Kidney capillary endothelial cell (primary cell): ENCODE measurements around the gene DGKH.
"Not testable (repeated sequence)": the region's sequence is repeated elsewhere in the genome, so short reads cannot be mapped to it uniquely, and the experiment has no call there.

Experiments
- DNase-seq: peaks from one replicate; pipeline ENCODE4 v3.0.0-alpha.2; 2018; ENCODE audit warnings: low spot score

The DGKH gene

DNA sequence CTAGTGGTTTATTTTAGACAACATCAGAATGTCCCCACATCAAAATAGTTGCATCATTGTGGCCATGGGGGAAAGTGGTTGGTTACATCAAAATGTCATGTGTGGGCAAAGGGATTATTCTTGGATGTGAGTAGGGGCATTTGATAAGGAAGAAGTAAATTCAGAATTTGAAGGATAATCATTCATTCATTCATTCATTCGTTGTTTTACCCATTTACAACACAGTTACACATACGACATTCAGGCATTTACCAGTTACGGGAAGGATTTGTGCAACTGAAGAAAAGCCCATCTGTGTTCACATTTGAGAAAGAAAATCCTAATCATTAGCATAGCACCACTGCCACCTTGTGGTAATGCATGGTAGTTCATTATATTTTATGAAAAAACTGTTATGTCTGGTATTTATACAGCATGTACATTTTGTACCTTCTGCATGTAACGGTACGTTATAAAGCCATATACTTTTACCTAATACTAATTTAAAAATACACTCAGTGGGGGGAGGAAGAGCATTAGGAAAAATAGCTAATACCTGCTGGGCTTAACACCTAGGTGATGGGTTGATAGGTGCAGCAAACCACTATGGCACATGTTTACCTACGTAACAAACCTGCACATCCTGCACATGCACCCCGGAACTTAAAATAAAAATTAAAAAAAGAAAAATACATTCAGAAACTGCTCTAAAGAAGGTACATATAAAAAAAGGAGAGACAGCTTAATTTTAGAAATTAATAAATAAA lies 62.1 kb downstream of the DGKH start:
- DNase-seq, result peak; percentile 83

DNA sequence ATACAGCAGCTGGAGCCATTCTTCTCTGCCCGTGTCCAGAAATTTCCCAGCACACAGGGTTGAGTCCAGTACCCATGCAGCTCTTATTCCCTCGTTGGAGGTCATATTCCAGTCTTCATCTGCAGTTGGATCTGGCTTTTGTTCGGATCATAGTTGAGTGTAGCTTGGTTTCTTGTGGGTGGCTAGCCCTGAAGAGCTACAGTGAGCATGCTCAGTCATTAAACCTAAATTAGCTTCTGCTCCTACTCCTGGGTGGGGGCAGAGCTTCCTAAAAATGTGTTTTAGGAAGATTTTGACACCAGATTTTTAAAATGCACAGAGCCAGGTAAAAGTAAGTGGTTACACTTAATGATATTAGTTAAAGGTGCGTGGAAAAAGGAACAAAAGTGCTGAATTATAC lies 64.4 kb downstream of the DGKH start:
- no peak for DNase-seq

DNA sequence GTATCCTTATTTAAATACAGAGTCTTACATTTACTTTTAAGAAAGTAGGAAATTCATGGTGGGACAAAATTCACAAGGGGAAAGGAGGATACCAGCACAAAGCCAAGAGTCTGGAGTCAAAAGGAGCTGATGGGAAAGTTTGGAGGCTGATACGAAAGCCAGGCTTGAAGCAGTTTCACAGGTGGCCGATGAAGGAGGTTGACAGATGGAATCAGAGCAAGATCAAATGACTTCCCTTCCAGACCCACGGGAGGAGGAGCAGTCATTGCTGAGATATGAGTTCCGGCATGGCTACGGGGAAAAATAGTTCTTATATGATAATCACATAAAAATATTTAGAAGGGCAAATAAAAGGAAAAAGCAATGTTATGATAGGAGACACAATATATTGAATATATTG lies 65.0 kb downstream of the DGKH start:
- DNase-seq, result no peak

DNA sequence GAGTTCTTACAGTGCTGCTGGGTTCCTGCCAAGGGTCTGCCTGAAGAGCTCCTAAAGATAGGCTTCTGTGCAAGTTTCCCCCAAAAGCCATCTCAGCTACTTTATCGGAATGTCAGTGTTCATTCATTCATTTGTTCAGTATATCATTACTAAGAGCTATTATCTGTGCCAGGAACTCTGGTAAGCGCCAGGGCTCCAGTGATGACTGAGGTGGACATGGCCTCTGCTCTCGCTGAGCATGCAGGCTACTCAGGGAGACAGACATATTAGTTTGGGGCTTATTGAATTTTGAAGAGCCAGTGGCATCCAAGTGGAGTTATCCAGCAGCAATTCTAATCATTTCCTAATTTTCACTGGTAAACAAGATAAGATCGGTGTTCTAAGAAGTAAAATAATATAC lies 65.8 kb downstream of the DGKH start:
- DNase-seq, result no peak

DNA sequence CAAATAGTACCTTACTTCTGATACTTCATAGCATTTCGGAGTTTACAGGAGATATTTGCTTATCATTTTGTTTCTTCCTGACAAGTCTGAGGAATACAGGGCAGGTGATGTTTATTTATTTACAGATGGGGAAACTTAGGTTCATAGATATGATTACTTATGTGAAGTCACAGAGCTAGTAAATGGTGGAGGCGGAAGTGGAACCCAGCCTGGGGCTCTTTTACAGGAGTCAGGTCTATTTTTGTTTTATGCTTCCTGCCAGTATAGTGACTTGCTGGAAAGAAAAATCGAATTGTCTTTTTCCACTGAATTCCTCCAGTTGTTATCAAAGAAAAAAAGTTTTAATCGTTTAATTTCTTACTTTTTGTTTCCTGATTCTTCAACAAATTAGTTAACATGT lies 66.5 kb downstream of the DGKH start:
- no peak for DNase-seq

DNA sequence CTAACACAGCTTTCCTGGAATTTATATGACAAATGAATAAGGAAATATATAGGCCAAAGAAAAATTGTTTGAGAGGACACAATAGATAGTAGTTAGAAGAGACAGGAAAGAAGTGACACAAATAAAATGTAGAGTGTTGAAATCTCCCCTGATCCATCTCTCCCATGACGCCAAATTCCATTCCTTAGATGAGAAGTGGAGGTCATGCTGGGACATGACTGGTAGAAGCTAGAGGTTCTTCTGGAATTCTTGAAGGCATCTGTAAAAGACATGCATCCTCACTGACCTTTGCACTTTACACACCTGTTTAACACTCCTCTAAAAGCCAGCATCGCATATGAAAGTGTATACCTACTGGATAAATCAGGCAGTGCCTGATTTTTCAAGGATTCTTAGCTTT lies 67.8 kb downstream of the DGKH start:
- DNase-seq, result no peak

DNA sequence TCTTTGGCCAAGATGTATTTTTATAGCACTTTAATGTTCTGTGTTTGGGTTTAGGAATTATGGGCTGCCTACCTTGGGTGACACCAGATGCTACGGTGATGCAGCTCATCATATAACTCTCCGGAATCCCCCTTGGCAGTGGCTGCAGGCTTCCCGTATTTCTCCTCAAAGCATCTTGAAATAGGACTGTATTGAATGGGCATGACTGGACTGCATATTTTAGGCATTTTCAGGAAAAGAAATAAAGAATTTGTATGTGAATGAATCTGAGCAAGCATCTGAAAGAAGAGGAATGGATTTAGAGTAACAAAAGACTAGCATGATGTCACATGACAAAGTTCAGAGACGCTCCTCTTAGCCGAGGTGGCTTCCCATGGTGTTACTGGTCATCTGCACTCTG lies 70.6 kb downstream of the DGKH start:
- no peak for DNase-seq

DNA sequence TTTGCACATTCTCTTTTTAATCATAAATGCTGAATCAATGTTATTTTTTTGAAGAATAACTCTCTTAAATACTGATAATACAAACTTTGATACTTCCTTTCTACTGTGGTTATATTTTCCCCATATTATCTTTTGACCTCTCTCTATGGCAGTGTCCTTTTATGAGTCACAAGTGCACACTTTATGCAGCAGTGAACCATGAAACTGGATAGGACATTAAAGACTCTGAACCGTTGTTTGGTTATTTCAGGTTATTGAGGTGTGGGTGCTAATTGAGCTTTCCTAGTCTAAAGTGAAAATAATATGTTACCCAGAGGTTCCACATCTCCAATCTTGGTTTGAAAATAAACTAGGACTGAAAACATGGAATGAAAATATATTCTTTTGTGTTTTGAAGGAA lies 71.4 kb downstream of the DGKH start:
- DNase-seq, result no peak

DNA sequence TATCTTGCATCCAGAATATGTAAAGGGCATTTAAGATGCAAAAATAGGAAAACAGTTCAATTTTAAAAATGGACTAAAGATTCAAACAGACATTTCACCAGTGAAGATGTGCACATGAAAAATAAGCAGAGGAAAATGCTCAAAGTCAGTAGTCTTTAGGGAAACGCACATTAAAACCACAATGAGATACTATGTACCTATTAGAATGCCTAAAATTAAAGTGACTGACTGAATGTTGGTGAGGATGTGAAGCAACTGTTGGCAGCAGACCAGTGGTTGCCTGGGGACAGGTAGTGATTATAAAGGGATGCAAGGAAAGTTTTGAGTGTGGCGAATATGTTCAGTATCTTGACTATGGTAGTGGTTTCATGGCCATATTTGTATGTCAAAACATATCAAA lies 75.2 kb downstream of the DGKH start:
- no peak for DNase-seq

DNA sequence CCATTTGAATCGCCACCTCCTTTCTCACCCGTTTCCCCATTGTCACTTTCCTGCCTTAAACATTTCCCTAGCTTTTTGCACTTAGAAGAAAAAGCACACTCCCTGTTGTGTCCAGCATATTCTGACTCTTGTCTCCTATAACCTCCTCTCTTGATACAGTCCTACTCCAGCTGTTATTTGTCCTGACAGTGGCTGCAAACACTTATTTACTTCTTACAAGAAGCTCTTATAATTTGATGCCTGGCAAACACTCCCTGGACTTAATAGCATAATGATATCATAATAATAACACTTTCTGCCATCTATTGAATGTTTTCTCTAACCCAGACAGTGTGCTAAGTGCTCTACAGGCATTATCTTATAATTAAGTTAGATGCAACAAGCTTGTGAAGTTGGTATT lies 76.6 kb downstream of the DGKH start:
- no peak for DNase-seq

DNA sequence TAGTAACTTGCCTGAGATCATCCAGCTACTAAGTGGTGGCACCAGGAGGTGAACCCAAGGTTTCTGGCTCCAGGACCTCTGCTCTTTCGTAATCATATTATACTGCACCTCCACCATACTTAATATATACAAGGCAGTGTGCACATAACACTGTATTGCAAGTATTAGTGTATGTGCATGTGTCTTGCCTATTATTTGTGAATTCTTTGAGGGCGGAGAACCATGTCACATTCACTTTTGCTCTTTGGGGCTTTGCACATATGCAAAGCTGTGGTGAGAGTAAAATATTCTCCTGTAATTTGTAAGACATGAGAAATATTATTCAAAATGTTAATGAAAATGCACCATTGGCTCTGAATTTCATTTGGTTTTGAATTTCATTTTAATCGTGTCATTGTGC lies 78.6 kb downstream of the DGKH start:
- no peak for DNase-seq

DNA sequence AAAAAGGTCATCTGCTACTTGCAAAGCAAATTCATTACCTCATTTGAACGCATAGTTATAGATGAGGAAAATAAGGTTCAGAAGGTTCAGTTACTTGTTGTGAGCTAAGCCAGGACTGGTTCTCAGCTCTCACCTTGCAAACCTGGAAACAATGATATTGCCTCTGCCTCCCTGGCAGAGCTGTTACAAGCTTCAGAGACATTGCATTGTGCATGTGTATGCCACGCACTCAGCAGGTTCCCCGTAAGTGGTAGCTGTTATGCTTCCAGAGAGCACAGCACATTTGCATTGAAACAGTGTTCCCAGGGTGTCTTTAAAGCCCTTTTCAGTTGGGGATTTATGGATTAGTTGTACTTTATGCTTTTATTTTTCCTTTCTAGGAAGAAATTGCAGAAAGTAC lies 80.6 kb downstream of the DGKH start:
- DNase-seq, result no peak

DNA sequence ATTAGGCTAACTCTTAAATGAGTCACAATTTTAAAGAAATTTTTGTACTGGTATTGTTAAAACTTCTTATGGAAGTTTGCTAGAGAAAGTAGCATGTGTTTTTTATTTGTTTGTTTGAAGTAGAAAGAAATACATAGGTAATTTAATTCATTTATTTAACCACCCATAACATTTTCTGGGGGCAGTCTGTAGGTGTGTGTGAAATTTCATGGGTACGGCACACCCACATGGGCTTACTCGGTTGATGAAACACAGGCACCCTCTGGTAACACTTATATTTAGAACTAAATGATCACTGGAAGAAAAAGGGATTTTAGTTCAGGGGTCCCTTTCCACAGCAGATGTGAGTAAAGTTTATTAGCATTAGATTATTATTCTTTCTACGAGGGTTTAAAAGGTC lies 88.1 kb downstream of the DGKH start:
- no peak for DNase-seq

DNA sequence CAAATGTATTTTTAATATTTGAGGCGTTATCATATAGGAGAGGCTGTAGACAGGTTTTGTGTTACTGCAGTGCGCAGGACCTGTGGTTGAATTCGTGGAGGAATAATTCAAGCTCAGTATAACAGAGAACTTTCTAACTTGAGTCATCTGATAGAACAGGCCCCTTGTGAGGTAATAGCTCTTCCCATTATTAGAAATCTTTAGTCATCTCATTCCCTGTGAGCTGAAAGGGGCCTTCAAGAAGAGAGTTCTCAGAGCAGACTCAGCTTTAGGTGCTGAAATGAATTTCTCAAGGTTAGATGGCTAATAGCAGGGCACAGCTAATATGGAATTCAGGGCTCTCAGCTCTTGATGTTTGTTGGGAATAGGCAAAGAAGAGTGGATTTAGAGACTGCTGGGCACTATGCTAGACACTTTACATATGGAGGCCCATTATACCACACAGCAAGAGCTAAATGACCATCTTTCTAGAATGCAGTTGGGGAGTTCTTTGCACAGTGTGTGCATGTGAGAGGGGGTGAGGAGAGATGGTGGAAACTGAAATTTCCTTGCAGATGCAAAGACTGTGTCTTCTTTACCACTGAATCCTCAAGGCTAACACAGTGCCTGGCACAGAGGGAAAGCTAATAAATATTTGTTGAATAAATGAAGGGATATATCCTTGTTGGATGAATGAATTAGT lies 89.5 kb downstream of the DGKH start:
- no peak for DNase-seq

DNA sequence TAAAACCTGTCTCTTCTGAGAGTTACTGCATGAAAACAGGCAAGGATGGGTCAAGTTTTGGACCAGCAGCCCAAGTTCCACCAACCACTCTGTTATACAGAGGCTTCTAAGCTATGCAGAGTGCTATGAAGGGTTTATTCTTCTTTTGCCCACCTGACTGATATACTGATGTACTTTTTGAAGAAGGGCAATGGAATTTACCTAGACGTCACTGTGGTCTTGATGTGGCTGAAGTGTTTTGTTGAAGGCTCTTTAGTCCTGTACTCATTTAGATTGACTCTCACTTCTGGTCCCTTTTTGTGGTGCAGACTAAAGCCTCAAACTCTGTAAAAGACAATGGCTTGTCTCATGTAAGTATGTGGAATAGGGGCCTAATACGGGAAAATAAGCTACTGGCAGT lies 92.0 kb downstream of the DGKH start:
- DNase-seq, result no peak

DNA sequence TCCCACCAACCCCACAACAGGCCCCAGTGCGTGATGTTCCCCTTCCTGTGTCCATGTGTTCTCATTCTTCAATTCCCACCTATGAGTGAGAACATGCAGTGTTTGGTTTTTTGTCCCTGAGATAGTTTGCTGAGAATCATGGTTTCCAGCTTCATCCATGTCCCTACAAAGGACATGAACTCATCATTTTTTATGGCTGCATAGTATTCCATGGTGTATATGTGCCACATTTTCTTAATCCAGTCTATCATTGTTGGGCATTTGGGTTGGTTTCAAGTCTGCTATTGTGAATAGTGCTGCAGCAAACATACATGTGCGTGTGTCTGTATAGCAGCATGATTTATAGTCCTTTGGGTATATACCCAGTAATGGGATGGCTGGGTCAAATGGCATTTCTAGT lies 92.6 kb downstream of the DGKH start:
- not testable (repeated sequence) for DNase-seq

DNA sequence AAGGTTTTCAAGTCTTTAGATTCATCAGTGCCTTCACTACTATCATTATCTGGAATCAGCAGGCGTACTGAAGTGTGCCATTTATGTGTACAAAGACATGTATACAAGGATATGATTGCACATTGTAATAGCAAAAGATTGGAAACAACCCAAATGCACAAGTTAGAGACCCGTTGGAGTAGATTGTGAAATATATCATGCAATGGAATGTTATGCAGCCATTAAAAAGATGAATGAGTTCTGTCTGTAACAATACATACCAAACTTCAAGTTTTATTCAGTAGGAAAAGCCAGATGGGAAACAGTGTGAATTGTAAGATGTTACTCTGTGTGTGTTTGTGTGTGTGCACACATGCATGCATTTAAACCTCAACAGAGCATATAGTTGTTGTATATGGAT lies 97.9 kb downstream of the DGKH start:
- DNase-seq, result no peak

DNA sequence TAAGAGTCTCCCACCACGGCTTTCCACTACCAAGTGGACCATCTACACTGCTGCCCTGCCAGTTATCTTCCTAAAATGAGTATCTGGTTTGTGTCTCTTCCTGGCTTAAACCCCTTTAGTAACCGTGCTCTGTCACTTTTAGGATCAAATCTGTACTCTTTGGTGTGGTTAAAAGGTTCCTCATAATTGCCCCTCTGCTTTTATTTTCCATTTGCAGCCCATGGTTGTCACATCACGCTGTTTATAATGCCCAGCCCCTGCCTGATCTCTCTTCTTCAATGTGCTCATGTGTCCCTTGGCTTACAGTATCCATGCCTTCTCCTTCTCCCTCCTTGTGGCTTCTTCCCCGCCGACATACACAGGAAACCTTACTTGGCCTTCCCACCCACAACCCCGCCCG lies 100.1 kb downstream of the DGKH start:
- no peak for DNase-seq

DNA sequence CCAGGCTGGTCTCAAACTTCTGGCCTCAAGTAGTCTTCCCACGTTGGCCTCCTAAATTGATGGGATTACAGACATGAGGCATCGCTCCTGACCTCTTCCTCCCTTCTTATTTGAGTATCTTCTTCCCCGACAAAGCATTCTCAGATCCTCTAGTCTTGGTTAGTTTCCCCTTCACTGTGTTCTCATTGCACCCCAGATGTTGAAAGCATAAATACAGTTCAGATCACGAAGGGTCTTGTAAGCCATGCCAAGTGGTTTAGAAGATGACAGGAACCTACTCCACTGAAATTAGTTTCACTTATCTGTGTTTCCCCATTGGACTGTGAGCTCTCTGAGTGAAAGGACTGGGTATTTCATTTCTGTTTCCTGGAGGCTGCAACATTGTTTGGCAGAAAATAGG lies 100.7 kb downstream of the DGKH start:
- DNase-seq, result no peak

DNA sequence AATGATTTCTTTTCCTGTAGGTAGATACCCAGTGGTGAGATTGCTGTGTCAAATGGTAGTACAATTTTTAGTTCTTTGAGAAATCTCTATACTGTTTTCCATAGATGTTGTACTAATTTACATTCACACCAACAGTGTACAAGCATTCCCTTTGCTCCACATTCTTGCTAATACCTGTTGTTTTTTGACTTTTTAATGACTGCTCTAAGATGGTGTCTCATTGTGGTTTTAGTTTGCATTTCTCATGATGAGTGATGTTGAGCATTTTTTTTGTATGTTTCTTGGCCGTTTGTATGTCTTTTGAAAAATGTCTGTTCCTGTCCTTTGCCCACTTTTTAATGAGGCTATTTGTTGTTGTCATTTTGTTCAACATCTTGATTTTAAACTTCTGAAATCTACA lies 103.3 kb downstream of the DGKH start:
- no peak for DNase-seq

DNA sequence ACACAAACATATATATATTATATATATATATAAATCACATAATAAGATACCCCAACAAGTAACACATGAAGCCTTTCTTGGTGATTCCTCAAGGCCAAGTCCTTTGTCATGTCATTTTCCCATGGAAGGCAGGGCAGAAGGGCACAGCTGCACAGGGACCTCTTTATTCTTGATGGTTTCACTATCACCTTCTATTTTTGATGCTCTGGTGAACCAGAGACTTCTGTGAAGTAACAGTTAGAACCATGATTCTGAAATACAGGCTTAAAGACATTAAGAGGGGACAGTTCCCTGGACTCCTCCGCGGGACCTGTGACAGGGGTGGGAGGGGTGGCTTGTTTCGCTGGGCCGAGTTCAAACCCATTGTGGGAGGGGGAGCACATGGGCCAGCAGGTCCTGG lies 104.0 kb downstream of the DGKH start:
- DNase-seq, result no peak

DNA sequence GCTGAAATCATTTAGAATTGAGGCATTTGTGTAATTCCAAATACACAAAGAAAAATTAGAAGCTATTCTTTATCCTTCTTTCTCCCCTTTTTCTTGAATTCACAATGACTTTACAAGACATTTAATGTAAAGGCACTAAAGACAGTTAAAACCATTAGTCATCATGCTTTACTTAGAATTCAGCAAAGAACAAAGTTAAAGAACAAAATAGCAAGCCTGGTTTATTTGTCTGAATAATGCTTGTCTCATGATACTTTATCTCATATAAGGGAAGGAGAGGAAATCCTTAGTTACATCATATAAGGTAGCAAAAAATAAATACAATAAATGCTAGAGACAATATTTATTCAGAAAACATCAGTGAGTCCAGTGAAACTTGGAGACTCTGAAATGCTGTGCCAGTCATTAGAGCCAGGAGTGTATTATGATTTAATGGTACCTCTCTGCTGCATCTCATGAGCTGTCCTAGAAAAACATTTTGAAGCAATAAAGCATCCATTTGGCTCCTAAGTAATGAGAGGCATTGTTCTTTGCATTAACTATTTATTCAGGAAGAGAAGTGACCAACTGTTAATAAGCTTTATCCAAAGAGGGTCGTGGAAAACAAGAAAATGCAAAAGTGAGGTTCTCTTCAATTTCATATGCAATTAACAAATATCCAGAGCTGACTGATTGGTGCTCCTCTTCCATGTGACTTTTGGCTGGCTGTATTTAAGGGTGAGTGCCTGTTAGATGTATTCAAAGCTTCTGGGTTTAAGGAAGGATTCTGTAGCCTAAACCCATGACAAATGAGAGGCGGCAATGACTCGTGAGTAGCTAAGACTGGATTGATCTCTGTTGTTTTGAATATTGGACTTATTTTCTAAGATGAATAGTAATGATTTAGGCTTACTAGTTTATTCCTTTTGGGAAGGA lies 105.0 kb downstream of the DGKH start:
- DNase-seq, result peak; percentile 4

DNA sequence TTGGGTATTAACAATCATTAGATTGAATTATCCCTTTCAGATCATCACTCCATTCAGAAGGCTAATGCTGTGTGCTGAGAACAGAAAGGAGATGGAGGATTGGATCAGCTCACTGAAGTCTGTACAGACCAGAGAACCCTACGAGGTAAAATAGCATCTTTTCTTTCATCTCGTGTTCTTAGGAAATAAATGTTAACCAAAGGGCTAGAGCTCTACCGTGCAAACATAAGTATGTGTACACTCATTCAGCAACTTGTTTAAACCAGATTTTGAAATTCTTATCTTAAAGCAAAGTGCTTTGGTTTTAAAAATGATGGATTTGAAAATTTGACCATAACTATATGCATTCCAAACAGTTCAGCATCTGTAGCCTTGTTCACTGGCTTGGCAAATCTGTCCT lies 106.8 kb downstream of the DGKH start:
- DNase-seq, result no peak
